ENCODE measurements around the gene DYNC1H1.

Gene DYNC1H1

GRCh38 chr14:102055181-102055901, 91.0 kb downstream of the DYNC1H1 start:
- H3K27me3 ChIP-seq = no peaks in the 10 kb centered on the region
- TF ChIP-seq, protein P1, sequence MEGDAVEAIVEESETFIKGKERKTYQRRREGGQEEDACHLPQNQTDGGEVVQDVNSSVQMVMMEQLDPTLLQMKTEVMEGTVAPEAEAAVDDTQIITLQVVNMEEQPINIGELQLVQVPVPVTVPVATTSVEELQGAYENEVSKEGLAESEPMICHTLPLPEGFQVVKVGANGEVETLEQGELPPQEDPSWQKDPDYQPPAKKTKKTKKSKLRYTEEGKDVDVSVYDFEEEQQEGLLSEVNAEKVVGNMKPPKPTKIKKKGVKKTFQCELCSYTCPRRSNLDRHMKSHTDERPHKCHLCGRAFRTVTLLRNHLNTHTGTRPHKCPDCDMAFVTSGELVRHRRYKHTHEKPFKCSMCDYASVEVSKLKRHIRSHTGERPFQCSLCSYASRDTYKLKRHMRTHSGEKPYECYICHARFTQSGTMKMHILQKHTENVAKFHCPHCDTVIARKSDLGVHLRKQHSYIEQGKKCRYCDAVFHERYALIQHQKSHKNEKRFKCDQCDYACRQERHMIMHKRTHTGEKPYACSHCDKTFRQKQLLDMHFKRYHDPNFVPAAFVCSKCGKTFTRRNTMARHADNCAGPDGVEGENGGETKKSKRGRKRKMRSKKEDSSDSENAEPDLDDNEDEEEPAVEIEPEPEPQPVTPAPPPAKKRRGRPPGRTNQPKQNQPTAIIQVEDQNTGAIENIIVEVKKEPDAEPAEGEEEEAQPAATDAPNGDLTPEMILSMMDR (IDR thresholded peaks at IDR 0.05) = no peak
- no peaks in the 10 kb centered on the region for H3K4me1 ChIP-seq (ENCODE audit: control insufficient read depth in 1 of 2, insufficient read depth in 1 of 2, low read depth in 1 of 2, low read length in 1 of 2)
- H3K27ac ChIP-seq = no peak overlapping the region
- H3K9me3 ChIP-seq = no peaks in the 10 kb centered on the region
- no peak overlapping the region for H3K4me3 ChIP-seq (ENCODE audit: low read depth in 1 of 2, low read length in 1 of 2)
- peaks cover 30% of the 10 kb centered on the region for H3K36me3 ChIP-seq

GRCh38 chr14:102056694-102057442, 92.5 kb downstream of the DYNC1H1 start:
- TF ChIP-seq, protein P1 (IDR thresholded peaks at IDR 0.05) = no peak
- peaks cover 15% of the 10 kb centered on the region for H3K36me3 ChIP-seq
- no peaks in the 10 kb centered on the region for H3K9me3 ChIP-seq

GRCh38 chr14:102057480-102058114, 93.2 kb downstream of the DYNC1H1 start:
- no peak overlapping the region for H3K4me3 ChIP-seq (ENCODE audit: low read depth in 1 of 2, low read length in 1 of 2)
- no peaks in the 10 kb centered on the region for H3K27me3 ChIP-seq
- no peaks in the 10 kb centered on the region for H3K4me1 ChIP-seq (ENCODE audit: control insufficient read depth in 1 of 2, insufficient read depth in 1 of 2, low read depth in 1 of 2, low read length in 1 of 2)
- H3K9me3 ChIP-seq = no peaks in the 10 kb centered on the region
- TF ChIP-seq, protein P1 (IDR thresholded peaks at IDR 0.05) = no peak
- peaks cover 7% of the 10 kb centered on the region for H3K36me3 ChIP-seq
- no peak overlapping the region for H3K27ac ChIP-seq

More at GRCh38 chr14:102056694-102057442, 92.5 kb downstream of the DYNC1H1 start:
- no peak overlapping the region for H3K27ac ChIP-seq
- no peaks in the 10 kb centered on the region for H3K27me3 ChIP-seq
- H3K4me1 ChIP-seq (ENCODE audit: control insufficient read depth in 1 of 2, insufficient read depth in 1 of 2, low read depth in 1 of 2, low read length in 1 of 2) = no peaks in the 10 kb centered on the region
- H3K4me3 ChIP-seq (ENCODE audit: low read depth in 1 of 2, low read length in 1 of 2) = no peak overlapping the region

GRCh38 chr14:102058146-102058545, 93.8 kb downstream of the DYNC1H1 start:
- no peaks in the 10 kb centered on the region for H3K9me3 ChIP-seq
- no peak overlapping the region for H3K4me3 ChIP-seq (ENCODE audit: low read depth in 1 of 2, low read length in 1 of 2)
- TF ChIP-seq, protein P1 (IDR thresholded peaks at IDR 0.05) = no peak

DNA sequence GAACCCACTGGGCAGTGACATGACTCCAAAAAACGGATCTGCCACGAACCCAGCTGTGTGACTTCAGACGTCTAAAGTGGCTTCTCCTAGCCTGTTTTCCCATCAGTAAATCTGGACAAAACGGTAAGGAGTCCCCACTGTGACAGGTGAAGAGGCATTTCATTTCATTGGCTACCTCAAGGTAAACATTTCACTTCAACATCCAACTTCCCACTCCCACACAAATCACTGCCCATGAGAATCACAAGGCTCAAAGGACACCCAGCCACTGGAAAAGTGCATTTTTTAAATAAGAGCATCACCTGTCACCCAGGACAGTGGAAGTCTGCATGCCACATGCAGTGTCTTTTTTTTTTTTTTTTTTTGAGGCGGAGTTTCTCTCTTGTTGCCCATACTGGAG, 94.6 kb downstream of the DYNC1H1 start:
- TF ChIP-seq, protein P1 (IDR thresholded peaks at IDR 0.05) = no peak
- H3K27me3 ChIP-seq = no peaks in the 10 kb centered on the region
- peaks cover 5% of the 10 kb centered on the region for H3K36me3 ChIP-seq
- H3K4me3 ChIP-seq (ENCODE audit: low read depth in 1 of 2, low read length in 1 of 2) = no peak overlapping the region
- H3K4me1 ChIP-seq (ENCODE audit: control insufficient read depth in 1 of 2, insufficient read depth in 1 of 2, low read depth in 1 of 2, low read length in 1 of 2) = no peaks in the 10 kb centered on the region
- no peak overlapping the region for H3K27ac ChIP-seq
- no peaks in the 10 kb centered on the region for H3K9me3 ChIP-seq

More at GRCh38 chr14:102058146-102058545, 93.8 kb downstream of the DYNC1H1 start:
- H3K27me3 ChIP-seq = no peaks in the 10 kb centered on the region
- no peak overlapping the region for H3K27ac ChIP-seq
- no peaks in the 10 kb centered on the region for H3K4me1 ChIP-seq (ENCODE audit: control insufficient read depth in 1 of 2, insufficient read depth in 1 of 2, low read depth in 1 of 2, low read length in 1 of 2)
- H3K36me3 ChIP-seq = peaks cover 5% of the 10 kb centered on the region

Data from neutrophil (primary cell).